Breast epithelium (tissue), 3 donors: ENCODE data around the gene PCYT1B.

Source experiments
- POLR2A ChIP-seq: fragments of 450-650 bp; IDR thresholded peaks from one replicate; pipeline ENCODE4 v1.6.1; 2016; ENCODE audit warnings: antibody characterized with exemption, mild to moderate bottlenecking, moderate library complexity
- TF ChIP-seq, protein P1 (sequence below), 3 donors: fragments of 450-650 bp; IDR thresholded peaks; one replicate each; pipeline ENCODE4 v1.5.1; 2016 to 2017; ENCODE audit warnings: antibody characterized with exemption in 3 of 3, mild to moderate bottlenecking in 3 of 3, moderate library complexity in 3 of 3

DNA sequence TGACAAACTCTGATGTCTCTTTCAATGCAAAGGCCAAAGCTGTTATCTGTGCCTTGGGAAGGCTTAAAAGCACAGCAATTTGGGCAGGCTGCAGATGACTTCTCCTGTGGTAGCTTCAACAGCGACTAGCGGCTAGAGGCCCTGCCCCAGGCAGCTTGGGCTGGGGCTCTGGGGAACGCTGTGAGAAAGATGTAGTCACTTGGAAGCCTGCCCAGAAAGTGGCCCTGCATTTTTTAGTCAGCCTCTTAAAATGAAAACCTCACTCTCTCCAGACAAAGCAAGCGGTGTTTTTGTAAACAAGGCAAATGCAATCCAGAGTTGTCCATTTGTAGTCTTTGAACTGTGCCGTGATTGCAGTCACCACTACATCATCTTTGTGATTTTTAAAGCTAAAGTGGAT lies 27.5 kb downstream of the PCYT1B start:
- TF ChIP-seq, protein P1, sequence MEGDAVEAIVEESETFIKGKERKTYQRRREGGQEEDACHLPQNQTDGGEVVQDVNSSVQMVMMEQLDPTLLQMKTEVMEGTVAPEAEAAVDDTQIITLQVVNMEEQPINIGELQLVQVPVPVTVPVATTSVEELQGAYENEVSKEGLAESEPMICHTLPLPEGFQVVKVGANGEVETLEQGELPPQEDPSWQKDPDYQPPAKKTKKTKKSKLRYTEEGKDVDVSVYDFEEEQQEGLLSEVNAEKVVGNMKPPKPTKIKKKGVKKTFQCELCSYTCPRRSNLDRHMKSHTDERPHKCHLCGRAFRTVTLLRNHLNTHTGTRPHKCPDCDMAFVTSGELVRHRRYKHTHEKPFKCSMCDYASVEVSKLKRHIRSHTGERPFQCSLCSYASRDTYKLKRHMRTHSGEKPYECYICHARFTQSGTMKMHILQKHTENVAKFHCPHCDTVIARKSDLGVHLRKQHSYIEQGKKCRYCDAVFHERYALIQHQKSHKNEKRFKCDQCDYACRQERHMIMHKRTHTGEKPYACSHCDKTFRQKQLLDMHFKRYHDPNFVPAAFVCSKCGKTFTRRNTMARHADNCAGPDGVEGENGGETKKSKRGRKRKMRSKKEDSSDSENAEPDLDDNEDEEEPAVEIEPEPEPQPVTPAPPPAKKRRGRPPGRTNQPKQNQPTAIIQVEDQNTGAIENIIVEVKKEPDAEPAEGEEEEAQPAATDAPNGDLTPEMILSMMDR (IDR thresholded peaks at IDR 0.05): no peak
- no peak for TF ChIP-seq POLR2A
